T1000 (cell line): ENCODE measurements around the gene HCFC1R1.

Experiments
- DNase-seq: peaks from one replicate; lab custom pipeline; 2025; ENCODE audit warnings: mixed read lengths; lab: John Stamatoyannopoulos, UW

Gene HCFC1R1

GRCh38 chr16:3001316-3001715 lies 22.4 kb downstream of the HCFC1R1 start:
- no peak for DNase-seq

DNA sequence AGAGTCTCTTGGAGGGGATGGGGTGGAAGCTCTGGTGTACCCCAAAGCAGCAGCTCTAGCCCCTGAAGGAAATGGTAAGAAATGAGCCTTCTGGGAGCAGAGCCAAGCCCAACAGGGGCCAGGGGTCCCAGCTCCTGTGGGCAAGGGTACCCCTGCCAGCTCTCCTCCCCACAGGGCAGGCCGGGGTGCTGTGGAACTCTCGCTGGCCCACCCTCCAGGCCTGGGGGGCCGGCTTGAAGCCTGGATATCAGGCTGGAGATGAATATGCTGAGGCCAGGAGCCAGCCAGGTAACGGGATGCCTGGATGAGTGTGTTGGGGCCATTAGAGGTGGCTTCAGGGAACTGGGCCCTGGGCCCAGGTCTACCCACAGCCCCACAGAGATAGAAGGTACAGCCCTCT lies 23.2 kb downstream of the HCFC1R1 start:
- no peak for DNase-seq

DNA sequence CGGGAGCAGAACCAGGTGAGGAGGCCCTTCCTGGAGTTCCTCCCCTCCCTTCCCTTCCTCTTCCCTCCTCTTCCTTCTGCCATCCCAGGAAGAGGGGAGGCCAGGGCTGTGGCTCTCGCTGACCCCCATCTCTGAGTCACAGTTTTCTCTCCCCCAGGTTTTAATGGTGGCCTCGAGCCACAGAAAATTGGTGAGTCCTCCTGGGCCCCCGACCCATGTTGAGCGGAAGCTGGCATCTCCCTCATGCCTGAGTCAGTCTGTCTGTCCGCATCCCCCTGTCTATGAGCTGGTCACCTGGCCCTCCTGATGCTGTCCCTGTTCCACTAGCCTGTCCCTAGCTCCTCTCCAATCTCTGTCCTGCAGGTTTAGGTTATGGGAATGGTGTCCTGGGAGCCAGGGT lies 23.8 kb downstream of the HCFC1R1 start:
- no peak for DNase-seq

GRCh38 chr16:2996298-2996697 lies 27.4 kb downstream of the HCFC1R1 start:
- no peak for DNase-seq

- DNase-seq = no peak
These were observed 31.2 kb downstream of the HCFC1R1 start for GRCh38 chr16:2992383-2993081.

DNA sequence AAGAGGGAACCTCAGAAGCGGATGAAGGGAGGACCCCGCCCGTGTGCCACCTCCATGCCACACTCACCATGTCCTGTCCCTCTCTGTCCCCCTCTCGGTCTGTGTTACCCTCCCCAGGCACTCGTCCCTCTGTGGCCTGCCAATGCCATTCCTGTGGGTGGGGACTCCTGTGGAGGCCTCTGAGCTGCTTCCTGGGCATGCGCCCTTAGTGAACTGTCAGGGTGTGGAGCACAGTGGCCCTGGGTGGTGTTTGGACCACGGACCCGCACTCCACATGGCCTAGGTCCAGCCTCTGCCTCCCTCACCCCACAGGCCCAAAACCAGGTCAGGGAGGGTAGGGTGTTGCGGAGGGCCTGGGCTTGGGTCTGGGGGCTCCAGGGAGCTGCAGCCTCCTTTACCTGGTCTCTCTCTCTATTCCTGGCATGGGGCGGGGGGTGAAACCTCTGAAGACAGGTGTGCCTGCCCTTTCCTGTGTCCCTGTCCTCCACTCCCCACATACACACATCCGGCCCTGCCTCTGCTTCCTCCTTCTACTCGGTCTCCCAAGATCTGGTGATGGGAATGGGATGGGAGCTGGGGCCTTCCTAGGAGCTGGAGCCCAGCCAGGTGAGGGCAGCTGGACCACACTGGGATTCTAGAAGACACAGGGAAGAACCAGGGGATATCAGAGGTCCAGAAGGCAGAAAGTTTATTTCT lies 32.0 kb downstream of the HCFC1R1 start:
- no peak for DNase-seq

GRCh38 chr16:2990891-2991290 lies 32.9 kb downstream of the HCFC1R1 start:
- no peak for DNase-seq

DNA sequence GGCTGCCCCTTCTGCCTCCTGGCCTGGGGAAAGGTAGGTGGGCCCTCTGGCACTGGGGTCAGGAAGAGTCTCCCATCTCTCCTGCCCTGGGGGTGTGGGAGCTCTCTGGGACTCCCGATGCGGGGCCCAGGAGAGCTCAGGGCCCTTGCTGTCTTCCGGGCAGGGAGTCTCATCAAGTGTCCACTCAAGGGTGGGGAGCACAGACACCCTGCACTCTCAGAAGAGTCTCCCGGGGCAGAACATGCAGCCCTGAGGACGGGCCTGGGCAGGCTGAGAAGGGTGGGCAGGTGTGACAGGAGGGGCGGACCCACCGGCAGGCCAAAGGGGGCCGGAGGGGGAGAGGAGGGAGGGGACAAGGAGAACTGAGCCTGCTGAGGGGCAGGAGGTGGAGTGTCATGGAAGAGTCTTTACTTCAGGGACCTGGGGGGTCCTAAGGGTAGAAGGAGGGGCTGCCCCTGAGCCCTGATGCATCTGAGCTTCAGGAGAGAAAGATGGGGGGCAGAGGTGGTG lies 35.1 kb downstream of the HCFC1R1 start:
- DNase-seq = no peak

DNA sequence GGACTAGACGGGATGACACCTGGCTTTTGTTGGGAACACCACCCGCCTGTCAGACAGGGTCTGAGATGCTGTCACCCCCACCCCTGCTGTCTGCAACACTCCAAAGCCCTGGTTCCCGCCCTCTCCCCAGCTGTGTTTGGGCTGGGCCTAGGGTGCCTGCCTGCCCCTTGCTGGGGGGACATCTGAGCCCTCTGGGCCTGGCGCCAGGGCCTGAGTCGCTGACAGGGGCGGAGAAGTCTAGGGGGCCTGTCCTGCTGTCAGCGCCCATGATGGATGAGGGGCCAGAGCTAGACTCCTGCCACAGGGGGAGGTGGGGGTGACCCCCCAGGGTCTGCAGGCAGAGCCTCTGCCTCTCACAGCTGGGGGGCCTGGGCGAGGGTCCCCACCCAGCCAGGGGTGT lies 35.9 kb downstream of the HCFC1R1 start:
- no peak for DNase-seq

GRCh38 chr16:2987286-2987685 lies 36.5 kb downstream of the HCFC1R1 start:
- no peak for DNase-seq

DNA sequence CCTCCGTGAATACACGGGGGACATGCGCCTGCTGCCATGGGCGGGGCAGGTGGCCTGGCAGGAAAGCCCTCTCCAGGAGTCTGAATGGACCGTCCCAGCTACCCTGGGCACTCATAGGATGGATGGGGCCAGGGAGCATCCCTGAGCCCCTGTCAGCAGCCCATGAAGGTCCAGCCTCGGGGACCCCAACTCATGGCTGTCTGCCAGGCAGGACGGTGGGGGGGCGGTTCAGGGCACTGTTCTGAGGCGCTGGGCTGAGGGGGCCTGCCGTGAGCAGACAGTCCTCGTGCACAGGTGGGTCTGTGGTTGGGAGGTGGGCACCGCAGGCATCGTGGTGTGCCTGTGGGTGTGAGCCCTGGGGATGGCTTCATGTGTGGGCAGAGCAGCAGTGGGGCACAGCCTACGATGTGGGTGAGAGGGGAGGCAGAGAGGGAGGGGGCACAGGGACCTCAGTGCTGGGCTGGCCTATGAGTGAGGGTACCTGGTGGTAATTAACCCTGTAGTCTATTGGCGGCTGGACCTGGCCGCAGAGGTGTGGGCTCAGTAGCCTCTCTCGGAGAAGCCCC lies 37.0 kb downstream of the HCFC1R1 start:
- DNase-seq = no peak

GRCh38 chr16:2985893-2986355 lies 37.8 kb downstream of the HCFC1R1 start:
- DNase-seq = no peak

- no peak for DNase-seq
These were observed 38.3 kb downstream of the HCFC1R1 start for GRCh38 chr16:2985462-2985861.

- peak; percentile 78 for DNase-seq
These were observed 40.0 kb downstream of the HCFC1R1 start for GRCh38 chr16:2983706-2984136.

DNA sequence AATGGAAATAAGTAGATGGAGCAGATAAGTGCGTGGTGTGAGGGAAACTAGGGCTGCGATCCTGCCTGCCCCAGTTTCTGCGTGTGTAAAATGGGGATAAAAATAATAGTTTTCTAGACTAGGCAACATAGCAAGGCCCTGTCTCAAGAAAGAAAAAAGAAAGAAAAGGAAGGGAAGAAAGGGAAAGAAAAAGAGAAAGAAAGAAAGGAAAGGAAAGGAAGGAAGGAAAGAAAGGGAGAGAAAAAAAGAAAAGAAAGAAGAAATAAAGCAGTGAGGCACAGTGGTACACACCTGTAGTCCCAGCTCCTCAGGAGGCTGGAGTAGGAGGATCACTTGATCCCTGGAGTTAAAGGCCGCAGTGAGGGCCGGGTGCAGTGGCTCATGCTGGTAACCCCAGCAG lies 41.3 kb downstream of the HCFC1R1 start:
- no peak for DNase-seq

DNA sequence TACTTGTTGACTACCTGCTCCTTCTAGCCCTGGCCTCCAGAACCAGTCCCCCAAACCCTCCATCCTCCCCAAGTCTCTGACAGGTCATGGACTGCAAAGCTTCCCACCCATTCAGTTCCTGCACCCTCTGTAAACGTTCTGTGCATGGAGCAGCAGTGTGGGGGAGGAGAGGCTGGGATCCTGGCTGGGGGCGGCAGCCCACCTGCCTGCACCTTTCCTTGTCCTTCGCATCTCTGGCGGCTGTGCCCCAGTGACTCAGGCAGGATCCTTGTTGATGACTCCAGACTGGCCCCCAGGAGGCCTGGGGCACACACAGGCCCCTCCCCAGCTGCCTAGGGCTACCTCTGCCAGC lies 41.9 kb downstream of the HCFC1R1 start:
- no peak for DNase-seq

DNA sequence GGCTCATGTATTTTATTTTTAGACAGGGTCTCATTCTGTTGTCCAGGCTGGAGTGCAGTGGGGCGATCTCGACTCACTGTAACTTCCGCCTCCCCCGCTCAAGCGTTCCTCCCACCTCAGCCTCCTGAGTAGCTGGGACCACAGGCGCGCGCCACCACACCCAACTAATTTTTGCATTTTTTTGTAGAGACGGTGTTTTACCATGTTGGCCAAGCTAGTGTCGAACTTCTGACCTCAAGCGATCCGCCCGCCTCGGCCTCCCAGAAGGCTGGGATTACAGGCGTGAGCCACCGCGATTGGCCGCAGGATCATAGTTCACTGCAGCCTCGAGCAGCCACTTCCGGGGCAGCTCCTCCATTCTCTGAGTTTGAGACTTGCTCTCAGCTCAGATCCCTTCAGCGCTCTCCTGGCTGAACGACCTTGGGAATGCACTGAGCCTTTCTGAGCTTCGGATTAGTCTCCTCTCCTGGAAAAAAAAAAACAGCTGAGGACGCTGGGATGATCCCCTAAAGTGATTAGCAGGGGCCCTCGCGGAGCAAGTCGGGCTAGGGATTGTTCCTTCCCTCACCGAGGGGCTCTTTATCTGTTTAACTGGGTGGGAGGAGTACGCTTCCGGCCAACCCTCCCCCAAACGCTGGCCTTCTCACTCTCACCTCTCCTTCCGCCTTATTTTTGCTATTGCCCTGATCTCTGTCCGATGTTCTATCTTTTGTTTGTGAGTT lies 42.4 kb downstream of the HCFC1R1 start:
- DNase-seq = no peak

DNA sequence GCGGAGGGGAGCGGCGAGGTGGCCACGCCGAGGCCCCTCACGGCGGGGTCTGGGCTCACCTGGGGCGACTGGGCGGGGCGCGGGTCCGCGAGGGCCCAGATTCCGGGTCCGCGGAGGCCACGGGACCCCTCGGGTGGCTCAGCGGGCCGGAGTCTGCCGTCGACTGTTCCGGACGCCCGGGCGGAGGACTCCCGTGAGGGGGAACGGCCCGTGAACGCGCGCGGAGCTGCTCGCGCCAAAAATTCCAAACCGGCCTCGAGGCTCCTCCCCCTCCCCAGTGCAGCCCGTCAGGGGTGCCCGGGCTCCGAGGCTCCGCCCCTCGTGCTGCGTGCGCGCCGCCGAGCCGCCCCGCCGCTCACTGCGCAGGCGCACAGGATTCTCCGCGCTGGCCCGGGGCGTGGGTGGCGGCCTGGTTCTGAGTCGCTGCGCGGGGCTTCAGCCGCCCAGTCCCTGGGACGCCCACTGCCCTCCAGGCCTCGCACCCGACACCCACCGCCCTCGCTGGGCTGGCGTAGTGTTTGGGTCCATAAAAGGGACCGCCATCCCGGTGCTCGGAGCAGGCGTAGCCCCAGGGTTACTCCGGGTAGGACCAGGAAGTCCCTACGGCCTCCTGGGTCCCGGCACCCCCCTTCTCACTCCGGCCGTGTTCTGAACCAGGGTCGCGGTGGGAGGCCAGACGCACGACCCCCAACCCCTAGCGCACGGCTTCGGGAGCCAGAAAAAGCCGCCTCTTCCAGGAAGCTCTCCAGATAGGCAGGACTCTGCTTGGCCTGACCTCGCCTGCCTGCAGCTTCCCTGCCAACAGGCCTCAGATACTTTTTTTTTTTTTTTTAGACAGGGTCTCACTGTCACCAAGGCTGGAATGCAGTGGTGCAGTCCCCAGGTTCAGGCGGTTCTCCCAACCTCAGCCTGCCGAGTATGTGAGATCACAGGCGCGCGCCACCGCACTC lies 43.2 kb downstream of the HCFC1R1 start, which contains the start of gene PKMYT1:
TSS of gene PKMYT1 (minus strand) at position 220 of the 950 bp plus-strand sequence. CDS start 789 bp downstream, outside the sequence.
- peak; percentile 90 for DNase-seq

GRCh38 chr16:2979669-2980226 lies 44.0 kb downstream of the HCFC1R1 start:
- DNase-seq = no peak

DNA sequence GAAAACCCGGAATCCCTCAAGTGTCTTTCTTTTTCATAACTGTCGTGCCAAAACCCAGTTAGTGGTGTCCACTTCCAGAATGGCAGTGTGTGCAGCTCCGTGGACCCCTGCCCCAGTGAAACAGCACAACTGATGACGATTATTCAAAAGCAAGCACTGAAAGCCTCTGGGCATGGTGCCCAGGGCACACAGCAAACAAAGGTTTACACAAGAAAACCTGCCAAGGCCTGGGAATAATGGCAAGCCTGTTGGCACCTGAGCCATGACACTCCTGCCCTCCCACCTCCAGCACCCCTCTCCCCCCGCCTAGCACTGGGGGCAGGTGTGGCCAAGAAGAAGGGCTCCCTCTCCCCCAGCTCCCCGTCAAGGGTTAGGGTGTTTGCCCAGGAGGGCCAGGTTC lies 46.3 kb downstream of the HCFC1R1 start:
- no peak for DNase-seq

- DNase-seq = no peak
These were observed 47.1 kb downstream of the HCFC1R1 start for GRCh38 chr16:2976673-2977072.
